HCT116 (cell line): ENCODE measurements around the gene CWC27. TPM values are rescaled to one million over a fixed set of nuclear protein-coding genes. Genes with fewer than 3 reads are reported as not detected.

Experiments
- ATAC-seq: fragments of 200-7000 bp; cut with Tn5 transposase; 2 replicates; pipeline ENCODE4 v1.9.1; 2020; ENCODE audit warnings: mild to moderate bottlenecking, moderate library complexity
- BruUV-seq: library from RNA; stranded (reverse); fragments of 400-500 nt; replicated peaks from 2 replicates; lab custom pipeline; 2021; lab: Mats Ljungman, UMichigan
- CTCF ChIA-PET: fragments of 300-600 bp; sonication (Branson Sonifier 250); formaldehyde crosslinking; loops from one replicate; lab custom pipeline; 2021; ENCODE audit warnings: antibody characterized with exemption; lab: Charles Lee
- POLR2A ChIA-PET: fragments of 300-600, 350-600 bp; sonication (Branson Sonifier 250); formaldehyde crosslinking; loops from one replicate; lab custom pipeline; 2021; ENCODE audit warnings: antibody characterized with exemption; lab: Charles Lee
- RAD21 ChIA-PET, 2 experiments: fragments of 300-600 bp; sonication (Branson Sonifier 250); formaldehyde crosslinking; loops; one replicate each; lab custom pipeline; 2023; ENCODE audit warnings: low total read pairs in 2 of 2; ENCODE audit not compliant: uncharacterized antibody in 2 of 2, unreplicated experiment in 2 of 2, low non-redundant PET in 1 of 2; lab: Charles Lee
- DNase-seq: peaks from one replicate; pipeline ENCODE4 v3.0.0-alpha.2; 2010; ENCODE audit warnings: low read depth, low spot score
- H2AFZ ChIP-seq: fragments of 200-600 bp; shearing (Covaris generic), sonication (generic); 2 replicates; pipeline ENCODE4 v1.6.1; 2017; ENCODE audit warnings: low read depth, mixed run types, mixed read lengths, antibody characterized with exemption, low read length; ENCODE audit not compliant: poor library complexity, severe bottlenecking
- H3K27ac ChIP-seq: 2 replicates; pipeline ENCODE4 v1.5.1; 2012; ENCODE audit warnings: low read depth, low read length
- H3K27me3 ChIP-seq: fragments of 200-600 bp; sonication (generic); 2 replicates; pipeline ENCODE4 v1.6.1; 2016; ENCODE audit warnings: mixed run types, low read length, mixed read lengths; ENCODE audit not compliant: insufficient read depth
- H3K36me3 ChIP-seq, 2 experiments: fragments of 200-500 bp in 1 of 2; fragments of 200-600 bp in 1 of 2; sonication (Bioruptor generic) in 1 of 2; sonication (generic) in 1 of 2; 2 replicates each; pipeline versions ENCODE4 v1.5.1 to v1.6.1; 2014 to 2016; ENCODE audit warnings: low read length in 2 of 2, inconsistent platforms in 1 of 2, mixed read lengths in 1 of 2, mixed run types in 1 of 2; ENCODE audit not compliant: insufficient read depth in 2 of 2, control insufficient read depth in 1 of 2
- H3K4me1 ChIP-seq, 2 experiments: fragments of 200-600 bp in 1 of 2; sonication (generic) in 1 of 2; 2 replicates each; pipeline versions ENCODE4 v1.5.1 to v1.6.1; 2012 to 2017; ENCODE audit warnings: low read length in 2 of 2, inconsistent platforms in 1 of 2, mild to moderate bottlenecking in 1 of 2, mixed read lengths in 1 of 2, mixed run types in 1 of 2, moderate library complexity in 1 of 2; ENCODE audit not compliant: insufficient read depth in 2 of 2, control insufficient read depth in 1 of 2
- H3K4me2 ChIP-seq: fragments of 200-600 bp; sonication (generic); 2 replicates; pipeline ENCODE4 v1.6.1; 2017; ENCODE audit warnings: mixed run types, low read length, mixed read lengths
- H3K4me3 ChIP-seq, 2 experiments: fragments of 200-600 bp in 1 of 2; sonication (generic) in 1 of 2; replicated peaks in 1 of 2; 2 replicates each; pipeline ENCODE4 v1.5.1; 2011 to 2016; ENCODE audit warnings: low read length in 2 of 2, control low read depth in 1 of 2, low read depth in 1 of 2, mild to moderate bottlenecking in 1 of 2, mixed read lengths in 1 of 2, mixed run types in 1 of 2
- H3K79me2 ChIP-seq: fragments of 200-600 bp; sonication (generic); 2 replicates; pipeline ENCODE4 v1.6.1; 2017; ENCODE audit warnings: mild to moderate bottlenecking, mixed run types, low read length, moderate library complexity, mixed read lengths; ENCODE audit not compliant: insufficient read depth
- H3K9ac ChIP-seq: fragments of 200-600 bp; sonication (generic); 2 replicates; pipeline ENCODE4 v1.6.1; 2016; ENCODE audit warnings: low read length, mixed read lengths
- H3K9me2 ChIP-seq: fragments of 200-600 bp; sonication (generic), shearing (Covaris generic); 2 replicates; pipeline ENCODE4 v1.6.1; 2017; ENCODE audit warnings: mixed run types, mild to moderate bottlenecking, moderate library complexity; ENCODE audit not compliant: insufficient read depth
- H3K9me3 ChIP-seq, 2 experiments: fragments of 200-500 bp in 1 of 2; fragments of 200-600 bp in 1 of 2; sonication (Bioruptor generic) in 1 of 2; sonication (generic) in 1 of 2; 2 replicates each; pipeline ENCODE4 v1.6.1; 2014 to 2017; ENCODE audit warnings: low read length in 2 of 2, mixed read lengths in 2 of 2, inconsistent platforms in 1 of 2, low read depth in 1 of 2, mild to moderate bottlenecking in 1 of 2, mixed run types in 1 of 2, moderate library complexity in 1 of 2; ENCODE audit not compliant: control insufficient read depth in 1 of 2, insufficient read depth in 1 of 2
- H4K20me1 ChIP-seq: fragments of 200-600 bp; sonication (generic), shearing (Covaris generic); 2 replicates; pipeline ENCODE4 v1.6.1; 2017; ENCODE audit warnings: mixed run types, mild to moderate bottlenecking, moderate library complexity; ENCODE audit not compliant: insufficient read depth
- CBX3 ChIP-seq: IDR thresholded peaks from 2 replicates; pipeline ENCODE4 v1.6.1; 2012; ENCODE audit warnings: low read depth
- MAX ChIP-seq: IDR thresholded peaks from 2 replicates; pipeline ENCODE4 v1.6.1; 2012
- POLR2AphosphoS5 ChIP-seq: IDR thresholded peaks from 2 replicates; pipeline ENCODE4 v1.6.1; 2011; ENCODE audit warnings: mild to moderate bottlenecking, low read depth, low read length, moderate library complexity
- RAD21 ChIP-seq: IDR thresholded peaks from 2 replicates; pipeline ENCODE4 v1.6.1; 2012; ENCODE audit warnings: low read depth, mild to moderate bottlenecking
- REST ChIP-seq: IDR thresholded peaks from 2 replicates; pipeline ENCODE4 v1.6.1; 2012; ENCODE audit warnings: low read depth
- SRF ChIP-seq: IDR thresholded peaks from 2 replicates; pipeline ENCODE4 v1.6.1; 2012; ENCODE audit warnings: low read depth
- YY1 ChIP-seq: IDR thresholded peaks from 2 replicates; pipeline ENCODE4 v1.6.1; 2011; ENCODE audit warnings: low read length, low read depth, moderate library complexity, mild to moderate bottlenecking; ENCODE audit not compliant: insufficient replicate concordance; ENCODE audit errors: extremely low read depth
- ZFX ChIP-seq: fragments of 450-650 bp; IDR thresholded peaks from 2 replicates; pipeline ENCODE4 v1.6.1; 2017
- ZNF274 ChIP-seq: fragments of 200-500 bp; sonication (Bioruptor generic); IDR thresholded peaks from 2 replicates; pipeline ENCODE4 v1.6.1; 2014; ENCODE audit warnings: mild to moderate bottlenecking, low read depth, low read length, inconsistent platforms
- intact Hi-C: fragments of 100-400 bp; cut with micrococcal nuclease; formaldehyde crosslinking; loops from 2 replicates; pipeline ENCODE4 v1.10.0; 2022
- total RNA-seq: library from RNA; stranded (reverse); gene quantifications from one replicate; pipeline ENCODE4 v1.2.1, GENCODE V29; 2021; ENCODE audit not compliant: unreplicated experiment

Gene CWC27
- total RNA-seq, 1 experiment from 2014 or later = 29.1 TPM

GRCh38 chr5:64800926-64801325, 32.2 kb downstream of the CWC27 start (continued):
- TF ChIP-seq ZNF274 = no peak
- TF ChIP-seq ZFX = no peak
- TF ChIP-seq SRF = no peak
- no peak for TF ChIP-seq RAD21

GRCh38 chr5:64806537-64806936, 37.8 kb downstream of the CWC27 start:
- intact Hi-C loops = no loop called here
- Histone ChIP-seq H3K27me3 (no peaks in the 10 kb centered on the region), H3K9me3 (no peaks in the 10 kb centered on the region), H3K4me1 (no peaks in the 10 kb centered on the region), H2AFZ (no peak overlapping the region), H4K20me1 (no peaks in the 10 kb centered on the region), H3K79me2 (no peaks in the 10 kb centered on the region), H3K9me2 (no peaks in the 10 kb centered on the region)
- POLR2A ChIA-PET = no interaction called here
- TF ChIP-seq CBX3 = no peak
- no peak for TF ChIP-seq POLR2AphosphoS5
- TF ChIP-seq MAX = no peak
- no peak for TF ChIP-seq REST
- no peak for TF ChIP-seq YY1
- TF ChIP-seq, all 23 proteins: peak for 0
- no peak overlapping the region for H3K4me2 ChIP-seq
- ATAC-seq = no peak
- ChIA-PET CTCF (interaction anchor here (1.2 to 1.6 kb wide), 2 partner anchors 10 to 677 kb away, joined by 3 to 4 read pairs; no protein-coding TSS in a partner anchor), RAD21 (no interaction called here)
- no peaks in the 10 kb centered on the region for H3K36me3 ChIP-seq
- no peak overlapping the region for H3K9ac ChIP-seq
- H3K4me3 ChIP-seq = no peak overlapping the region
- no peak overlapping the region for H3K27ac ChIP-seq
- no TSS peak for BruUV-seq
- DNase-seq = no peak
